ENCODE results near the gene F7. TPM values are rescaled to one million over a fixed set of nuclear protein-coding genes. Genes with fewer than 3 reads are reported as not detected.

F7 gene
- total RNA-seq, 4 donors from 2014 or later: 0.12 to 0.54 TPM; not detected in 2

GRCh38 chr13:113144255-113144629 lies 38.7 kb downstream of the F7 start:
- TF ChIP-seq POLR2A (IDR thresholded peaks at IDR 0.05): no peak
- no peak for TF ChIP-seq POLR2AphosphoS5 (IDR thresholded peaks at IDR 0.05)
- TF ChIP-seq EP300 (IDR thresholded peaks at IDR 0.05): no peak
- no peak for TF ChIP-seq CTCF (IDR thresholded peaks at IDR 0.05)
- ATAC-seq: no peak
- Histone ChIP-seq H3K9me3 (no peaks in the 10 kb centered on the region), H3K36me3 (peaks cover 0 to 23% of the 10 kb centered on the region in 2 donors), H3K27me3 (no peaks in the 10 kb centered on the region), H3K4me1 (no peaks in the 10 kb centered on the region), H3K27ac (no peak overlapping the region), H3K4me3 (no peak overlapping the region)
- WGBS, 2 donors (ENCODE audit: low coverage in 1 of 2): 90% methylated on average over 5 of the region's 12 CpGs; no CpG with 5 or more reads in 1 of the 2 donors

GRCh38 chr13:113145496-113145895 lies 39.9 kb downstream of the F7 start:
- ATAC-seq: no peak
- TF ChIP-seq EP300 (IDR thresholded peaks at IDR 0.05): no peak
- peaks cover 0 to 22% of the 10 kb centered on the region in 2 donors for H3K36me3 ChIP-seq
- H3K27ac ChIP-seq: no peak overlapping the region
- H3K4me1 ChIP-seq: no peaks in the 10 kb centered on the region
- no peak overlapping the region for H3K4me3 ChIP-seq
- 85 to 93% methylated on average over 5 to 9 of the region's 12 CpGs for WGBS, 2 donors (ENCODE audit: low coverage in 1 of 2)
- no peaks in the 10 kb centered on the region for H3K9me3 ChIP-seq
- H3K27me3 ChIP-seq: no peaks in the 10 kb centered on the region

GRCh38 chr13:113145911-113146598 lies 40.5 kb downstream of the F7 start:
- no peak for ATAC-seq
- 60 to 70% methylated on average over 1 to 4 of the region's 15 CpGs for WGBS, 2 donors (ENCODE audit: low coverage in 1 of 2)

GRCh38 chr13:113146750-113147149 lies 41.2 kb downstream of the F7 start:
- H3K27me3 ChIP-seq: no peaks in the 10 kb centered on the region
- no peak overlapping the region for H3K4me3 ChIP-seq
- 40 to 72% methylated on average over 1 to 3 of the region's 9 CpGs for WGBS, 2 donors (ENCODE audit: low coverage in 1 of 2)
- peaks cover 0 to 14% of the 10 kb centered on the region in 2 donors for H3K36me3 ChIP-seq
- TF ChIP-seq POLR2AphosphoS5 (IDR thresholded peaks at IDR 0.05) (no peak), POLR2A (IDR thresholded peaks at IDR 0.05) (no peak), CTCF (IDR thresholded peaks at IDR 0.05) (no peak), EP300 (IDR thresholded peaks at IDR 0.05) (no peak)
- H3K27ac ChIP-seq: no peak overlapping the region
- no peaks in the 10 kb centered on the region for H3K9me3 ChIP-seq
- no peaks in the 10 kb centered on the region for H3K4me1 ChIP-seq
- no peak for ATAC-seq

More at GRCh38 chr13:113145911-113146598, 40.5 kb downstream of the F7 start:
- H3K4me1 ChIP-seq: no peaks in the 10 kb centered on the region
- no peak overlapping the region for H3K4me3 ChIP-seq
- TF ChIP-seq CTCF (IDR thresholded peaks at IDR 0.05): no peak
- no peak for TF ChIP-seq POLR2A (IDR thresholded peaks at IDR 0.05)
- no peak for TF ChIP-seq POLR2AphosphoS5 (IDR thresholded peaks at IDR 0.05)
- TF ChIP-seq EP300 (IDR thresholded peaks at IDR 0.05): no peak
- no peak overlapping the region for H3K27ac ChIP-seq
- peaks cover 0 to 16% of the 10 kb centered on the region in 2 donors for H3K36me3 ChIP-seq
- no peaks in the 10 kb centered on the region for H3K9me3 ChIP-seq
- no peaks in the 10 kb centered on the region for H3K27me3 ChIP-seq

GRCh38 chr13:113147206-113147605 lies 41.6 kb downstream of the F7 start:
- 89 to 92% methylated on average over 2 to 6 of the region's 8 CpGs for whole genome bisulfite sequencing, 2 donors (ENCODE audit: low coverage in 1 of 2)
- peaks cover 0 to 14% of the 10 kb centered on the region in 2 donors for H3K36me3 ChIP-seq
- no peak overlapping the region for H3K4me3 ChIP-seq
- no peaks in the 10 kb centered on the region for H3K9me3 ChIP-seq
- ATAC-seq: no peak
- no peaks in the 10 kb centered on the region for H3K27me3 ChIP-seq
- no peak for TF ChIP-seq POLR2AphosphoS5 (IDR thresholded peaks at IDR 0.05)
- no peak for TF ChIP-seq POLR2A (IDR thresholded peaks at IDR 0.05)
- TF ChIP-seq CTCF (IDR thresholded peaks at IDR 0.05): no peak
- no peak for TF ChIP-seq EP300 (IDR thresholded peaks at IDR 0.05)
- H3K27ac ChIP-seq: no peak overlapping the region
- peaks cover 0 to 4% (median 0%) of the 10 kb centered on the region in 3 donors for H3K4me1 ChIP-seq
